Progenitor cell of endocrine pancreas (in vitro differentiated cells): ENCODE measurements around the gene ATP8B3. TPM values are rescaled to one million over a fixed set of nuclear protein-coding genes. Genes with fewer than 3 reads are reported as not detected.
A peak's percentile ranks its signal among the peaks of the same experiment; 100 is the strongest.

Source experiments
- DNase-seq: peaks from one replicate; pipeline ENCODE4 v3.0.0; 2021; ENCODE audit warnings: low spot score; ENCODE audit not compliant: unreplicated experiment
- H3K27ac Mint-ChIP-seq: 2 replicates; pipeline ENCODE4 v1.8.0; 2021; ENCODE audit warnings: mild to moderate bottlenecking, moderate library complexity, mixed read lengths
- H3K27me3 Mint-ChIP-seq: 2 replicates; pipeline ENCODE4 v1.8.0; 2021; ENCODE audit warnings: mixed read lengths
- H3K36me3 Mint-ChIP-seq: 2 replicates; pipeline ENCODE4 v1.8.0; 2022; ENCODE audit warnings: mixed read lengths; ENCODE audit not compliant: insufficient read depth
- H3K4me1 Mint-ChIP-seq: 2 replicates; pipeline ENCODE4 v1.8.0; 2021; ENCODE audit warnings: low read depth, mixed read lengths
- H3K4me3 Mint-ChIP-seq: 2 replicates; pipeline ENCODE4 v1.8.0; 2021; ENCODE audit warnings: low read depth, mild to moderate bottlenecking, moderate library complexity, mixed read lengths
- H3K9me3 Mint-ChIP-seq: 2 replicates; pipeline ENCODE4 v1.8.0; 2021; ENCODE audit warnings: low read depth, mixed read lengths
- total RNA-seq: library from RNA; stranded (reverse); gene quantifications from 2 replicates; pipeline ENCODE4 v1.2.1, GENCODE V29; 2021
- TF ChIP-seq, protein P1 (sequence below): fragments of 200-600 bp; sonication (generic); IDR thresholded peaks from one replicate; pipeline ENCODE4 v1.5.0; 2021; ENCODE audit warnings: antibody characterized with exemption, mild to moderate bottlenecking; ENCODE audit not compliant: unreplicated experiment

ATP8B3 gene
- total RNA-seq, 1 donor from 2014 or later, result 4.1 TPM

DNA sequence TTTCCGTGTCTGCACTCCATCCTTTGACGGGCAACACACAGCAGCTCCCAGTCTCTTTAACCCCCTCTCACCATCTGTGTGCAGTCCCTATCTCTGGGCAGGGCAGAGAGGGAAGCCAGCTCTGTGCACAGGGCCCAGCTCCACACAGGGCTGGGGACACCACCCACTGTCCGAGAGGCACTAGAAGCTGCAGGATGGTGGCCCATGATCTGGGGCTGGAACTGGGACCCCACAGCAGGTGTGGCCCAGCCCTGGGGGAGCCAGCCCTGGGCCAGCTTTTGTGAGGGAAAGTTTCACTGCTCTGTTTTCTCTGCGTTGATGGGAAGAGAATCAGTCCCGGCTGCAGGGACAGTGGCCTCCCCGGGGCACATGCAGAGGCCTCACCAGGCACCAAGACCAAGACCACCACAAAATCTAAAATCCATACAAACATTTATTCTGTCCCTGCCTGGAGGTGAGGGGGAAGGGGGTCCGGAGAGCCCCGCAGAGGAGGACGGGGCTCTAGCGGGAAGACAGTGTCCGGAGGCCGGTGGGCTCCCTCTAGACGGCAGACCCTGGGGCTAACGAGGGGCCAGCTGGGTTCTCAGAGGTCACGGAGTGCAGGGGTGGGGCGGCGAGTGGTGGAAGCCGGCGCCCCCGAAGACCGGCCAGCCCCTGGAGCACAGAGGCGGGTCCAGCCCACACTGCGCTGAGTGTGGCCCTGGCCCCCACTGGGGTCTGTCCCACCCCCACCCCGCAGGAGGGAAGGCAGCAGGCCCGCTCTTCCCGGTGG lies 2.9 kb upstream of the ATP8B3 start:
- H3K27me3 Mint-ChIP-seq, result peaks cover 11% of the 10 kb centered on the region
- no peaks in the 10 kb centered on the region for H3K9me3 Mint-ChIP-seq
- H3K4me3 Mint-ChIP-seq, result no peak overlapping the region
- H3K36me3 Mint-ChIP-seq, result peaks cover 3% of the 10 kb centered on the region
- DNase-seq, result no peak
- no peak overlapping the region for H3K27ac Mint-ChIP-seq
- H3K4me1 Mint-ChIP-seq, result peaks cover 8% of the 10 kb centered on the region
- TF ChIP-seq, protein P1, sequence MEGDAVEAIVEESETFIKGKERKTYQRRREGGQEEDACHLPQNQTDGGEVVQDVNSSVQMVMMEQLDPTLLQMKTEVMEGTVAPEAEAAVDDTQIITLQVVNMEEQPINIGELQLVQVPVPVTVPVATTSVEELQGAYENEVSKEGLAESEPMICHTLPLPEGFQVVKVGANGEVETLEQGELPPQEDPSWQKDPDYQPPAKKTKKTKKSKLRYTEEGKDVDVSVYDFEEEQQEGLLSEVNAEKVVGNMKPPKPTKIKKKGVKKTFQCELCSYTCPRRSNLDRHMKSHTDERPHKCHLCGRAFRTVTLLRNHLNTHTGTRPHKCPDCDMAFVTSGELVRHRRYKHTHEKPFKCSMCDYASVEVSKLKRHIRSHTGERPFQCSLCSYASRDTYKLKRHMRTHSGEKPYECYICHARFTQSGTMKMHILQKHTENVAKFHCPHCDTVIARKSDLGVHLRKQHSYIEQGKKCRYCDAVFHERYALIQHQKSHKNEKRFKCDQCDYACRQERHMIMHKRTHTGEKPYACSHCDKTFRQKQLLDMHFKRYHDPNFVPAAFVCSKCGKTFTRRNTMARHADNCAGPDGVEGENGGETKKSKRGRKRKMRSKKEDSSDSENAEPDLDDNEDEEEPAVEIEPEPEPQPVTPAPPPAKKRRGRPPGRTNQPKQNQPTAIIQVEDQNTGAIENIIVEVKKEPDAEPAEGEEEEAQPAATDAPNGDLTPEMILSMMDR, result no peak

DNA sequence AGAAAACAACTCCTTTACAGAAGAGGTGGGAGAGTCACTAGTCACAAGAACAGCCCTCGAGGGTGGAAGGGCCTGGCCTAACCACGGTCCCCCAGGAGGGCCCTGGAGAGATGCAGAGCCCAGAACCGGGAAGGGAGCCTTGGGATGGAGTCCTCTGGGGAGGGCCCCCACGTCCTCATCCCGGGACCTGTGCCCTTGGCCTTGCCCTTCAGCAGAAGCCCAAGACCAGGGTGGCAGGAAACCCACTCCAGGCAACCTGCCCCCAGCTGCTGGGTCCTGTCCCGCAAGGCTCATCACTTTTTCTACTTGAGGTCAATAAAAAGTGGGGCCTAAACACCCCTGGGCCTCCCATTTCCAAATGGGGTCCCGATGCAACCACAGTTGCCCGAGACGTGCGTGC lies 2.3 kb upstream of the ATP8B3 start:
- H3K4me1 Mint-ChIP-seq, result peaks cover 8% of the 10 kb centered on the region
- peaks cover 3% of the 10 kb centered on the region for H3K36me3 Mint-ChIP-seq
- peaks cover 11% of the 10 kb centered on the region for H3K27me3 Mint-ChIP-seq
- TF ChIP-seq, protein P1, result no peak
- no peaks in the 10 kb centered on the region for H3K9me3 Mint-ChIP-seq
- H3K27ac Mint-ChIP-seq, result no peak overlapping the region
- H3K4me3 Mint-ChIP-seq, result no peak overlapping the region
- DNase-seq, result no peak

- peak overlapping the region; percentile 77 for H3K4me3 Mint-ChIP-seq
- H3K36me3 Mint-ChIP-seq, result peaks cover 3% of the 10 kb centered on the region
- H3K27ac Mint-ChIP-seq, result peak overlapping the region; percentile 95
- DNase-seq, result no peak
- H3K4me1 Mint-ChIP-seq, result peaks cover 8% of the 10 kb centered on the region
- H3K27me3 Mint-ChIP-seq, result peaks cover 11% of the 10 kb centered on the region
- H3K9me3 Mint-ChIP-seq, result no peaks in the 10 kb centered on the region
- TF ChIP-seq, protein P1, result peak; percentile 3
Measured at GRCh38 chr19:1813192-1814182, 1.4 kb upstream of the ATP8B3 start.

- Mint-ChIP-seq H3K9me3 (no peaks in the 10 kb centered on the region), H3K27me3 (peaks cover 11% of the 10 kb centered on the region), H3K27ac (peak overlapping the region; percentile 95), H3K4me1 (peaks cover 8% of the 10 kb centered on the region), H3K4me3 (peak overlapping the region; percentile 77), H3K36me3 (peaks cover 3% of the 10 kb centered on the region)
- peak; percentile 77 for DNase-seq
- TF ChIP-seq, protein P1, result peak; percentile 71
Measured at GRCh38 chr19:1812426-1813191, 533 bp upstream of the ATP8B3 start.

DNA sequence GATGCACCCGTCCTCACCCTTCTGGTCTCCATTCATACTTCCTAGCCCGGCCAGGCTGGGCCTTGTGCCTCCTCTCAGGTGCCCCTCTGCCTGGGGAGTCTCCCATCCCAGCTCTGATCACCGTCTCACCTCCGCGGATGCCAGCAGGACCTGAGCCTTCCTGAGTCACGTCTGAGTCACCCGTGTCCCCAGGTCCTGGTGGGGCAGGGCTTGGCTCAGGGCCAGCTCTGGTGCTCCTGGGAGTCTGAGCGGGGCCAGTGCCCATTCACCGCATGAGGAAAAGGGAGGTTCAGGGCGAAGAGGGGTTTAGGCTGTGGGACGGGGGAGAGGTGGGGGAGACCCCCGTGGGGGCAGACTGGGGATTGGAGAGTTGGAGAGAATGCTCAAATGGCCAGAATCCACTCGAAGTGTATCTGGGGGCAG lies 593 bp downstream of the ATP8B3 start:
- Mint-ChIP-seq H3K9me3 (no peaks in the 10 kb centered on the region), H3K27me3 (peaks cover 11% of the 10 kb centered on the region), H3K4me3 (no peak overlapping the region), H3K4me1 (peaks cover 8% of the 10 kb centered on the region), H3K36me3 (peaks cover 3% of the 10 kb centered on the region), H3K27ac (no peak overlapping the region)
- DNase-seq, result no peak
- TF ChIP-seq, protein P1, result no peak
